DMS 273 (cell line): ENCODE measurements around the gene ATF7IP2.
"Not testable (repeated sequence)": the region's sequence is repeated elsewhere in the genome, so short reads cannot be mapped to it uniquely, and the experiment has no call there.

Experiments used
- DNase-seq: peaks from one replicate; lab custom pipeline; 2025; ENCODE audit not compliant: unreplicated experiment; lab: John Stamatoyannopoulos, UW

ATF7IP2 gene, protein sequence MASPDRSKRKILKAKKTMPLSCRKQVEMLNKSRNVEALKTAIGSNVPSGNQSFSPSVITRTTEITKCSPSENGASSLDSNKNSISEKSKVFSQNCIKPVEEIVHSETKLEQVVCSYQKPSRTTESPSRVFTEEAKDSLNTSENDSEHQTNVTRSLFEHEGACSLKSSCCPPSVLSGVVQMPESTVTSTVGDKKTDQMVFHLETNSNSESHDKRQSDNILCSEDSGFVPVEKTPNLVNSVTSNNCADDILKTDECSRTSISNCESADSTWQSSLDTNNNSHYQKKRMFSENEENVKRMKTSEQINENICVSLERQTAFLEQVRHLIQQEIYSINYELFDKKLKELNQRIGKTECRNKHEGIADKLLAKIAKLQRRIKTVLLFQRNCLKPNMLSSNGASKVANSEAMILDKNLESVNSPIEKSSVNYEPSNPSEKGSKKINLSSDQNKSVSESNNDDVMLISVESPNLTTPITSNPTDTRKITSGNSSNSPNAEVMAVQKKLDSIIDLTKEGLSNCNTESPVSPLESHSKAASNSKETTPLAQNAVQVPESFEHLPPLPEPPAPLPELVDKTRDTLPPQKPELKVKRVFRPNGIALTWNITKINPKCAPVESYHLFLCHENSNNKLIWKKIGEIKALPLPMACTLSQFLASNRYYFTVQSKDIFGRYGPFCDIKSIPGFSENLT

DNA sequence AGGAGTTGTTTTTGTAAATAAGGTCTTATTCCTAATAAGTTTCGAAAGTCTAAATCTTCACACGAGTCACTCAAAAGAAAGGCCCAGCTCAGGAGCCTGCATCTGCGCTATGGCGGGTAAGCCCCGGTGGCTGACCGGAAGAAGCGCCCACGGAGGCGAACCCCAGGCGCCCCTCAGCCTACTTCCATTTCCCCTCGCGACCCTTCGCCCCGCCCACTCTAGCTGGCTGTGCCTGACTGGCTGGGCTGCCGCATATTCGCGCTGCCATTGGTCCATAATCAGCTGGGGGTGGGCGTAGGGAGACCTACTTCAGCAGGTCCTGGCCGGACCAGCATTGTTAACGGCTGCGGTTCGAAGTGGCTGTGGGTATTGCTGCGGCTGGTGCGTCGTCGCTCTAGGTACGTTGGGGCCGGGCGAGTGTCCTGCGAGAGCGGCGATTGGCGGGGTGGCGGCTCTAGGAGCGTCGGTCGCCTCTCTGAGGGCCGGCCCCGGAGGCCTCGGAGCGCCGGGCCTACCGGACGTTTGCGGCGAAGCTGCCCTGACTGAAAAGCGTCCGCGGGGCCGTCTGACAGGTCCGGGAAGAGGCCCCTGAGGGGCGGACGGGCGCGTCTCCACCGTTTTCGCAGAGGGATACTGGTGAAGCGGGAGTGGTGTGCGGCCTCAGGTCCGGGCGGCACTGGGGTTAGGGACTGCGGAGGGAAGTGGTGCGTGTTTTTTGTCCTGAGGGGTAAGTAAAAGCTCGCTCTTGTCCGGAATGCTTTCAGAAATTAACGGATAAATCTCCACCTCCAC, at the start of gene ATF7IP2:
TSS of gene ATF7IP2 (plus strand) at position 337 of the 792 bp plus-strand sequence. CDS start 44,560 bp downstream, outside the sequence.
- no peak for DNase-seq

DNA sequence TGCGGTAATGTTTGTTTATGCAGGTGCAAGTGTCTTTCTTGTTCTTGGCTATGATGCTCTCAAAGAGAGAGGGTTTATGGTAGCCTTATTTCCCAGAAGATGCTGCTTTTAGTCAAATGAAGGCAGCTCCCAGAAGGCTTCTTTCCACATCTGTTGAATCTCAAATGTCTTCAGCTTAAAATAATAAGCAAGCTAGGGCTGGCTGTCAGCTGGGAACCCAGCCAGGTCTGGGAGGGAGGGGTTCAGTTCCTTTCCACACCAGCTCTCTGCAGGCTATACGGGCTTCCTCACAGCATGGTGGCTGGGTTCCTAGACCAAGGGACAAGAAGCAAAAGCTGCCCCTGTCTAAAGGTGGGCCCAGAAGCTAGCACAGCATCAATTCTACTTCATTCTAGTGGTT, 47.4 kb upstream of the ATF7IP2 start:
- DNase-seq = peak; percentile 90

DNA sequence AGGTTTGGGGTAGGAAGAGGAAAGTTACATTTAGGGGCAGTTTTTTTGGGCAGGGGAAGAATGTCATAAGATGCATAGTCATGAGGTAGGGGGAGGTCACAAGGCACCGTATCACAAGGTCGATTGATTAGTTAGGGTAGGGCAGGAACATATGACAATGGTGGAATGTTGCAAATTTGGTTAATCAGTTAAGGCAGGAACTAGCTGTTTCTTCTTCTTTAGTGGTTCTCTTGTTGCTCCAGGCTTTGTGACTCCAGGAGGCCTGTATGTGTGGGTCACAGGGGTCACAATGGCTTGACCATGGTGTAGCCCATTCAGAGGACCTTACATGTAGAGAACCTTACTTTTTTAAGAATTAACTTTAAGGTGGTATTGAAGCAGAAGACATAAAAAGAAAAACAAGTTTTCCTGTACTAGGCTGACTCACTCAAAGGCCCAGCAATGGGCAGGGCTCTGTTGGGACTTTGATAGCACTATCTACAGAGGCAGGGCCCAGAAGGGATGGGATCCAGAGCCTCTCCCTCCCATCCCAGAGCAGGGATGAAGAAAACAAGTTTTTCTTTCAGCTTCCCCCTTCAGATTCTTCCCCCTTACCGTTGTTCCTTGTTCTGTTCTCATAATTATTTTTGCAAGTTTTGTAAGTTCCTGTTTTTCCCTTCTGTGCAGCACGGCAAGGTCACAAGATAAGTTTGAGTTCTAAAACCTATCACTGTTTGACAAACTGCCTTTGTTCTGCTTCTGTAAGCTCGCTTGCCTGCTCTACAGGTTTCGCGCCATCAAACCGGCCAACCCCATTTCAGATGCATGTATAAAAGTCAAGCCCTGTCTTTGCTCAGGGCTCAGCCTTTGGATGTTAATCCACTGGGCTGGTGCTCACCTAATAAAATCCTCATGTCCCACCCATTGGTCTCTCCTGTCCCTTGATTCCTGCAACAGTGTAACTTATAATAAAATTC, 45.8 kb upstream of the ATF7IP2 start:
- peak; percentile 16 for DNase-seq

DNA sequence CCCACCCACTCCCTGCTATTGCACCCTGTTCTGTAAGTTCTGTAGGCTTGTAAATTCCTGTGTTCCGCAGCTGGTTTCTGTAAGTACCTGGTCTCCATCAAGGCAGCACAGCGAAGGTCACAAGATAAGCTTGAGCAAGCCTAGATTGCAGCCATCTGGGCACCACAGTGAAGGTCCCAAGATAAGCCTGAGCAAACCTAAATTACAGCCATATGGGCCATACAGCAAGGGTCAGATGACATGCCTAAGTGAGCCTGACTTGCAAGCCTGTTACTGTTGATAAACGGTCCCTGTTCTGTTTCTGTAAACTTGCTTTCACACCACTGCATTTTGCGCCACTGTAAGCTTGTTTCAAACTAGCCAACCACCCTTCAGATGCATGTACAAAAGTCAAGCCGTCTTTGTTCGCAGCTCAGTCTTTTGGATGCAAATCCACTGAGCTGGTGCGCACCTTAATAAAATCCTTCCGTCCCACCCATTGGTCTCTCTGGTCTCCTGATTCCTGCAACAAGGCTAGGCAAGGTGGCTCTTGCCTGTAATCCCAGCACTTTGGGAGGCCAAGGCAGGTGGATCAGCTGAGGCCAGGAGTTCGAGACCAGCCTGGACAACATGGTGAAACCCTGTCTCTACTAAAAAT, 42.6 kb upstream of the ATF7IP2 start:
- DNase-seq = peak; percentile 53

DNA sequence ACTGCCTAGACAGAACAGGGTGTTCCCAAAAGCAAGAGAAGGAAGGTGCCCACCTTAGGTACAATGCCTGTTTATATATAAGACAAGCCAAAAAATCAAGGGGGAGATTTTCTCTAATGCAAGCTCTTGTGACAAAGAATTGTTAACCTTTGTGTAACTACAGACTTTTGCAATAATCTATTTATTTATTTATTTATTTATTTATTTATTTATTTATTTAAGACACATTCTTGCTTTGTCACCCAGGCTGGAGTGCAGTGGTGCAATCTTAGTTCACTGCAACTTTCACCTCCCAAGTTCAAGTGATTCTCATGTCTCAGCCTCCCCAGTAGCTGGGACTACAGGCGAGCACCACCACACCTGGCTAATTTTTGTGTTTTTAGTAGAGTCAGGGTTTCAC, 41.2 kb upstream of the ATF7IP2 start:
- DNase-seq = not testable (repeated sequence)

DNA sequence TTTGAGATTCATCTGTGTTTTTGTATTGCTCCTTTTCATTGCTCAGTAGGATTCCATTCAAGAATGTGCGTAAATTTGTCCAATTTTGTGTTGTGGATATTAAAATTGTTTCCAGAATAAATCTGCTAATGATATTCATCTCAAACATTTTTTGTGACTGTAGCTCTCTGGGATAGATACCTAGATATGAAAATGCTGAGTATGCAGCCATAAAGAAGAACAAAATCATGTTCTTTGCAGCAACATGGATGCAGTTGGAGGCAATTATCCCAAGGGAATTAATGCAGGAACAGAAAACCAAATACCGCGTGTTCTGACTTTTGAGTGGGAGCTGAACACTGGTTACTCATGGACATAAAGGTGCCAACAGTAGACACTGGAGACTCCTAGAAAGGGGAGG, 40.2 kb upstream of the ATF7IP2 start:
- no peak for DNase-seq

DNA sequence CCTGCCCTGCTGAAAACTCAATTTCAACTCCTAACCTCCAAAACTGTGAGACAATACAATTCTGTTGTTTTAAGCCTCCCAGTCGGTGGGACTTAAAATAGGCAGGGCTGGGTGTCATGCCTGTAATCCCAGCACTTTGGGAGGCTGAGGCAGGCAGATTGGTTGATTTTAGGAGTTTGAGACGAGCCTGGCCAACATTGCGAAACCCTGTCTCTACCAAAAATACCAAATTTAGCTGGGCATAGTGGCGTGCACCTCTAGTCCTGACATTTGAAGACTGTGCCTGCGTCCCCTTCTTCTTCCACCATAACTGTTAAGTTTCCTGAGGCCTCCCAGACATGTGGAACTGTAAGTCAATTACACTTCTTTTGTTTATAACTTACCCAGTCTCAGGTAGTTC, 36.0 kb upstream of the ATF7IP2 start:
- DNase-seq = no peak

DNA sequence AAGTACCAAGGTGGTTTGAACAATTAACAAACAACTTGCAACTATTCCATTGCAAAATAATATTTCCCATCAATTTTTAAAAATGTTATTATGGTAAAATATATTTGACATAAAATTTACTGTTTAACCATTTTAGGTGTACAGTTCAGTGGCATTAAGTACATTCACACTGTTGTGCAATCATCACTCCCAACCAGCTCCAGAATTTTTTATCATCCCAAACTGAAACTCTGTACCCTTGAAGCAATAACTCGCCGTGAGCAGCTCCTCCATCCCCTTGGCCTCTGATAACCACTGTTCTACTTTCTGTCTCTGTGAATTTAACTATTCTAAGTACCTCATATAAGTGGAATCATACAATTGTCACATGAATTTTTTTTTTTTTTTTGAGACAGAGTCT, 33.6 kb upstream of the ATF7IP2 start:
- no peak for DNase-seq

DNA sequence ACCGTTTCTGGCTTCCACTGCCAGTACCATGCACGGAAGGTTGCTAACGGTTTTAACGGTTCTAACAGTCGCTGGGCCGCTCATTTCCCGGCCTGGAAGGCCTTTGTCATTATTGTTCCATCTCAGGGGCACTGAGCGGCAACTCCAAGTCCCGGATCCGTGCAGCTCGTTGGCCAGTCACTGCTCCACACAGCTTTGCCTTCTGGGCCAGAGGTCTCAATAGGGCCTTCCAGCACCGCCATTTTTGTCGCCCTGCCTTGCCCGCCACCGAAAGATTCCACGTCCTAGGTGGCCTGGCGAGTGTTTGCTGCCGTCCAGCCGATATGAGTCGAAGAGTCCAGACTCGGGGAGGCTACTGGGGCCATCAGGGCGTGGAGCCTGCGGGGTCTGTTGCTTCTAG, 30.3 kb upstream of the ATF7IP2 start:
- DNase-seq = no peak

DNA sequence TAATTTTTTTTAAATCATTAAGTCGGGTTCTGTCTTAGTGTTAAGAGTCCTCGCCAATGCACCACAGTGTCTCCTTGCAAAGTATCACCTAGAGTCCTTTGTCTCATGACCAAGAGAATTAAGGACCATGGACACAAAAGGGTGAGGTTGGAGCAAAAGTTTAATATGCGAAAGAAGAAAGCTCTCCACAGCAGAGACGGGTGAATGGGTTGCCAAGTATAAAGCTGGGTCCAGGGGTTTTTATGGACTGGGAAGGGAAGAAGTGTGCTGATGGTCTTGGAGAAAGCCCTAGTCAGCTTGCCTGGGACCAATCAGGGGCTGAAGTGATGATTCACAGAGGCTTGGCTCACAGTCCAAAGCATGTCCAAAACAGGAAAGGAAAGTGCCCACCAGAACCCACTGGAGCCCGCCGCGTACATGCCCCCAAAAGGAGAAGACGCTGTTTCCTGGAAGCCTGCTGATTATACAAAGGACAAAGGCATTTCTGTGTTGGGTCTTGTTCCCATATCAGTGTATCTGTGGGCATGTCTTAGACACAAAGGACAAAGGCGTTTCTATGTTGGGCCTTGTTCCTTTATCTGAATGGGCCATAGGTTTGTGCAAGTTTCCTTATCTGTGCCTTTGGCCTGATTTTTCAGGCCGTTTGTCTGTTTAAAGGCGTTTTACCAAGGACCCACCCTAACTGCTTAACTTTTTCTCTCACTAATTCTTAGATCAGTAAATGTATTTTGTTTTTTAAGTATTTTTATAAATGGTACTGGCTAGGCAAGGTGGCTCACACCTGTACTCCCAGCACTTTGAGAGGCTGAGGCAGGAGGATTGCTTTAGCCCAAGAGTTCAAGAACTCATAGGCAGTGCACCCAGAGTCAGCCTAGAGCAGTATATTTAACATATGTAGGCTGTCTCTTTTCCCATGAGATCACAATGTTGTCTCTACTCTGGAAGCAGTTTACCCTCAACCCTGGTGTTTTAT, 28.7 kb upstream of the ATF7IP2 start:
- no peak for DNase-seq

DNA sequence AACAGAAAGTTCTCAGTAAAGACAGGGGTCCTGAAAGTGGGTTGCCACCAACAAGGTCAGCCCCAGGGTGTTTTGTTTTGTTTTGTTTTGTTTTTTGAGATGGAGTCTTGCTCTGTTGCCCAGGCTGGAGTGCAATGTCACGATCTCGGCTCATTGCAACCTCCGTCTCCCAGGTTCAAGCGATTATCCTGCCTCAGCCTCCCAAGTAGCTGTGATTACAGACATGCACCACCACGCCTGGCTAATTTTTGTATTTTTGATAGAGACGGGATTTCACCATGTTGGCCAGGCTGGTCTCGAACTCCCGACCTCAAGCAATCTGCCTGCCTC, 24.1 kb upstream of the ATF7IP2 start:
- DNase-seq = not testable (repeated sequence)

DNA sequence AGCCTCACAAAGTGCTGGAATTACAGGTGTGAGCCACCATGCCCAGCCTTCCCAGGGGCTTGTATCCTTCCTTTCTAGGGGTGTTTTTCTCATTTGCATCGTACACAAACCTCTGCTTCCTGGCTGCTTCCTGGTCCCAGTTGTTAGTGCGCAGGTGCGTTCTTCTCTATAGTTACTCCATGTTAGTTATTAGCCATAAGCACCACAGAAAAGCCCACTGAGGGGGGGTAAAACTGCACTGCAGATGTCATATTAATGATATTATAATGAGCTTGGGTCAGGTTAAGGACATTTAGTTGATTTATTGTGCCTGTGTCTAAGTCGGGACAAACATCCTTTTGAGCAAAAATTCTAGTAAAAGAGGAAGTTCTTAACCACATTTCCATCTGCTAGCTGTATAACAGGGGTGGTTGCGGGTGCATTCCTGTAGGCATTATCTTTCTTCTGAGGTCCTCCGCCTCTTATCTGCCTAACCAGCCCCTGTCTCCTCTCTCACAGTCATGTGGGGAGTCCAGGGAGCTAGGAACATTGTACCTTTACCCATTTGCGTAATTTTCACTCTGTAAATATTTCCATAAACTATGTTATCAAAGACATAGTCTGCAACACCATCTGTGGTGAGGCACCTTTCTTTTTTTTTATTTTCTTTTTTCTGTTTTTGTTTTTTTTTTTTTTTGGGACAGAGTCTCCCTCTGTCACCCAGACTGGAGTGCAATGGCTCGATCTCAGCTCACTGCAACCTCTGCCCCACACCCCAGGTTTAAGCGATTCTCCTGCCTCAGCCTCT, 23.6 kb upstream of the ATF7IP2 start:
- no peak for DNase-seq

DNA sequence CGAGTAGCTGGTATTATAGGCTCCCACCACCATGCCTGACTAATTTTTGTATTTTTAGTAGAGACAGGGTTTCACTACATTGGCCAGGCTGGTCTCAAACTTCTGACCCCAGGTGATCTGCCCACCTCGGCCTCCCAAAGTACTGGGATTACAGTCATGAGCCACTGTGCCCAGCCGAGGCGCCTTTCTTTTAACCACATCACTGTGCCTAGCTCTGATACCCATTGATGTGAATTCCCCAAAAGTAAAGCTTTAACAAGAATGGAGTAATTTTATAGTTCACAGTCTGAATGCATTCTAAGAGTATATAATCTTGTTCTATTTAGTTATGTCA, 23.0 kb upstream of the ATF7IP2 start:
- not testable (repeated sequence) for DNase-seq

DNA sequence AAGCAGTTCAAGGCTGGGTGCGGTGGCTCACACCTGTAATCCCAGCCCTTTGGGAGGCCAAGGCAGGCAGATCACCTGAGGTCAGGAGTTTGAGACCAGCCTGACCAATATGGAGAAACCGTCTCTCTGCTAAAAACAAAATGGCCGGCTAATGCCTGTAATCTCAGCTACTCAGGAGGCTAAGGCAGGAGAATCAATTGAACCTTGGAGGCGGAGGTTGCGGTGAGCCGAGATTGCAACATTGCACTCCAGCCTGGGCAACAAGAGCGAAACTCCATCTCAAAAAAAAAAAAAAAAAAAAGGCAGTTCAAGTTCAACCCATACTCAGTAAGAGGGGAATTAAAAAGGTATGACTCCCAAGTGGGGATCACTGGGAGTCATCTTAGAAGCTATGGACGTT, 19.2 kb upstream of the ATF7IP2 start:
- DNase-seq = not testable (repeated sequence)

DNA sequence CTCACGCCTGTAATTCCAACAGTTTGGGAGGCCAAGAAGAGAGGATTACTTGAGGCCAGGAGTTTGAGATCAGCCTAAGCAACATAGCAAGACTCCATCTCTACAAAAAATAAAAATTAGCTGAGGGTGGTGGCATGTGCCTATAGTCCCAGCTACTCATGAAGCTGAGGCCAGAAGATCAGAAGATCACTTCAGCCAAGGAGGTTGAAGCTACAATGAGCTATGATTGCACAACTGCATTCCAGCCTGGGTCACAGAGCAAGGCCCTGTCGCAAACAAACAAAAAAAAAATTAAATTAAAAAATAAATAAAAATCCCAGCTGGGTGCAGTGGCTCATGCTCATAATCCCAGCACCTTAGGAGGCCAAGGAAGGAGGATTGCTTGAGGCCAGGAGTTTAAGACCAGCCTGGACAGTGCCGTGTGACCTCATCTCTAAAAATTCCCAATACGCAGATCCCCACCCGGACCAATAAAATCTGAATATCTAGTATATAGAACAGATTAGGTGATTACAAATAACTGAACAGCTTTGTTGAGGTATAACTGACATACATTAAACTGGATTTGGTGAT, 18.2 kb upstream of the ATF7IP2 start:
- DNase-seq = no peak

DNA sequence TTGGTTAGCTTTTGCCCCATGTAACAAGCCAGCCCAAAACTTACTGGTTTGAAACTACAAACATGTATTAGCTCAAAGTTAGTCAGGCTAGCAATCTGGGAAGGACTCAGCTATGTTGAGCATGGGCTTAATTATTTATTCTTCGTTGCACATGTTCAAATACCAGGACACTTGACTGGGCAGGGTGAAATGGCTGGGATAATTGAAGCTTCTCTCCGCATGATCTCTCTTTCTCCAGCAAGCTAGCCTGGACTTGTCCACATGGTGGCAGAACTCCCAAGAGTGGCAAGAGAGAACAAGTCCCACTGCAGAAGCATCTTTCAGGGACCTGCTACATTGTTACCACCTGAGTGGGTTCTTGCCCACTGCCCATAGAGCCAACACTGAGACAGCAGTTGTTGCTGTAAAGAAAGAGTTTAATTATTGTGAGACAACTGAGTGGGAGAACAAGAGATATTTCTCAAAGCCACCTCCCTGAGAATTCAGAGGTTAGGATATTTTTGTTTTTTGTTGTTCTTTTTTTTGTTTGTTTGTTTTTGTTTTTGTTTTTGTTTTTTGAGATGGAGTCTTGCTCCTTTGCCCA, 16.8 kb upstream of the ATF7IP2 start:
- peak; percentile 52 for DNase-seq

DNA sequence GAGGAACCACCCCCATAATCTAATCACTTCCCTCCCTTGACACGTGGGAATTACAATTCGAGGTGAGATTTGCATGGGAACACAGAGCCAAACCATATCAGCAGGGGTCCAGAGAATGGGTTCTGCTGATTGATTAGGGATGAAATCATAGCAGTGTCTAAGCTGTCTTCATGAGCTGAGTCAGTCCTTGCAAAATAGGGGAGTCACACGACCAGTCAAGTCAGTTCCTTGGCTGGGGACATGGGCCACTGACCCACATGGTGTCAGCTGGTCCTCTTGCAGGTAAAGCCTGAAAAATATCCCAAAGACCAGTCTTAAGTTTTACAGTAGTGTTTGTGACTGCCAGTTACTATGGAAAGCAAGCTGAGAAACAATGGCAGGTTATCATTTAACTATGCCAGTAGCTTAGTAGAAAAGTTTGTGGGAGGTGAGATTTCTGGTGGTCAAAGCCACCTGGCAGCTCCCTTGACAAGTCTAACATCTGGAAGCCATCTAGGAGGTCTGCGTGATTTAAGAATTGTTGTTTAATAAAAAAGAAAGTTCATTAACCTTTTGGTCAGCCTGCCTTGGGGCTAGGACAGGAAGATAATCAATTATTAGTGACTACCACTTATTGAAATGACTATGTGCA, 15.7 kb upstream of the ATF7IP2 start:
- DNase-seq = no peak
